Glomerular endothelial cell (primary cell): ENCODE measurements around the gene SOHLH2. TPM values are rescaled to one million over a fixed set of nuclear protein-coding genes. Genes with fewer than 3 reads are reported as not detected.

Source experiments
- DNase-seq: peaks from one replicate; pipeline ENCODE4 v3.0.0-alpha.2; 2011; ENCODE audit warnings: low read depth, low spot score; ENCODE audit errors: extremely low read depth
- total RNA-seq: library from RNA; depleted of rRNA; stranded (reverse); fragments of >200 nt; gene quantifications from 2 replicates; pipeline ENCODE4 v1.2.3, GENCODE V29; 2015

The SOHLH2 gene, protein sequence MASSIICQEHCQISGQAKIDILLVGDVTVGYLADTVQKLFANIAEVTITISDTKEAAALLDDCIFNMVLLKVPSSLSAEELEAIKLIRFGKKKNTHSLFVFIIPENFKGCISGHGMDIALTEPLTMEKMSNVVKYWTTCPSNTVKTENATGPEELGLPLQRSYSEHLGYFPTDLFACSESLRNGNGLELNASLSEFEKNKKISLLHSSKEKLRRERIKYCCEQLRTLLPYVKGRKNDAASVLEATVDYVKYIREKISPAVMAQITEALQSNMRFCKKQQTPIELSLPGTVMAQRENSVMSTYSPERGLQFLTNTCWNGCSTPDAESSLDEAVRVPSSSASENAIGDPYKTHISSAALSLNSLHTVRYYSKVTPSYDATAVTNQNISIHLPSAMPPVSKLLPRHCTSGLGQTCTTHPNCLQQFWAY
- 0.64 TPM in 1 of 2 replicates, not detected in the other for total RNA-seq

DNA sequence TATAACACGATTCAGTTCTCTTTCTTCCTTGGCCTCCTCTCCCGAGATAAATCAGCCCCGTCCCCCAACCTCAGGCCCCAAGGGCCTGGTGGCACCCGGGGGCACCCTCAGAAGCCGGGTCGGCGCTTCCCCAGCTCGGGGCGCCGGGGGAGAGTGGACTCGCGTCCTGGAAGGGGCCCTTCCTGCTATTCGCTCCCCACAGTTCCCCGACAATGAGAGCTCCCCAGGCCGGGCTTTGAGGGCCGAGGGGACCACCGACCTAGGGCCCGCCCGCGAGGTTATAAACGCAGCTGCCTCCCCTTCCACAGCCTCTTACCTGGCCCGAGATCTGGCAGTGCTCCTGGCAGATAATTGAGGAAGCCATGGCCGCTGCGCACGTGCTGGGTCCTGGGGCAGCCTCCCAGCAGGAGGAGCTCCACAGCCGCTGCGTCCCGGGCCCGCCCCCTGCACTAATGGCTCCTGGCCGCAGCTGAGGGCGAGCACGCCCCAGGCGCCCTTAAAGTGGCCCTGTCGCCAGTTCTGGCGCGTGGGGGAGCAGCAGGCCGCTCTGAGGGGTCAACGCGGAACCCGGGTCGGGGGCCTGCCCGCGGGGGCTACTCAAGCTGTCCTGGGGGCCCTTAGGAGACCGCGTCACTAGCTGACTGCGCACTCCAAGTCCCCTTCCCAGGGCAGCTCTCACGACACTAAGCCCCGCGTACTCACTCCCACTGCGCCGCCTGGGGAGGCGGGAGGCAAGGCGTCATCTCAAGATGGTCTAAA lies at the start of gene SOHLH2:
Gene SOHLH2, minus strand, starts transcription at position 394 of the 759 bp plus-strand sequence. Its CDS starts 30 bp downstream, at position 364.
- no peak for DNase-seq

DNA sequence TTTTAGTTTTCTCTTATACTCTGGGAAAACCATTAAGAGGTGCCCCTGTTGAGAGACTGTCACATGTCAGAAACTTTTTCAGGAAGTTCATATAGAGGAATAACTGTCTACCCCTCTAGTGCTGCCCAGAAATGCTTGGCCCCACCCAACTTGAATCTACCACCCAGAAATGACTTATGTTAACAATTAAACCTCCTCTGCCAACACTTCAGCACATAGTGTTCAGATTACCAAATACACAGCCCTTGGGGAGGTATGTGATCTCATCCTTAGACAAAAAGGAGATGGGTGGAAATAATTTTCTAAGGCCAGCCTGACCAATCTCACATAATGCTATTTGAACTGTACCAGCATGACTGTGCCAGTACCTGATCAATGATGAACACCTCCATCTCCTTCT lies 47.6 kb upstream of the SOHLH2 start:
- DNase-seq: no peak

DNA sequence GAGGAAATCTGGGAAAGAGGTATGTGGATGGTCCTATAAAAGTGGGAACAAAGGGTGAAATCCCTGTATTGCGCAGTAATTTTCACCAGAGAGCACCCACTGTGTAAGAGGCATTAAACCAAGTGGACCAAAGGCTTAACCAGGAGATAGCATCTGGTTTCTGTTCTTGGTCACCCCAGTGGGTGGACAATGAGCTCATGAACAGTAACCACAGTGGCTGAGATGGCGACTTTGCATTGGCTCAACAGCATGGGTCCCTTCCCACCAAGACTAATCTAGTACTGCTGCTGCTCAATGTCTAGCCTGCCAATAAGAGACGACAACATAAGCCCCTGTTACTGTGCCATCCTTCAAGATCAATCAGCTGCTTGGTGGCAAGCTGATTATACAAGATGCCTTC lies 46.7 kb upstream of the SOHLH2 start:
- DNase-seq: no peak

DNA sequence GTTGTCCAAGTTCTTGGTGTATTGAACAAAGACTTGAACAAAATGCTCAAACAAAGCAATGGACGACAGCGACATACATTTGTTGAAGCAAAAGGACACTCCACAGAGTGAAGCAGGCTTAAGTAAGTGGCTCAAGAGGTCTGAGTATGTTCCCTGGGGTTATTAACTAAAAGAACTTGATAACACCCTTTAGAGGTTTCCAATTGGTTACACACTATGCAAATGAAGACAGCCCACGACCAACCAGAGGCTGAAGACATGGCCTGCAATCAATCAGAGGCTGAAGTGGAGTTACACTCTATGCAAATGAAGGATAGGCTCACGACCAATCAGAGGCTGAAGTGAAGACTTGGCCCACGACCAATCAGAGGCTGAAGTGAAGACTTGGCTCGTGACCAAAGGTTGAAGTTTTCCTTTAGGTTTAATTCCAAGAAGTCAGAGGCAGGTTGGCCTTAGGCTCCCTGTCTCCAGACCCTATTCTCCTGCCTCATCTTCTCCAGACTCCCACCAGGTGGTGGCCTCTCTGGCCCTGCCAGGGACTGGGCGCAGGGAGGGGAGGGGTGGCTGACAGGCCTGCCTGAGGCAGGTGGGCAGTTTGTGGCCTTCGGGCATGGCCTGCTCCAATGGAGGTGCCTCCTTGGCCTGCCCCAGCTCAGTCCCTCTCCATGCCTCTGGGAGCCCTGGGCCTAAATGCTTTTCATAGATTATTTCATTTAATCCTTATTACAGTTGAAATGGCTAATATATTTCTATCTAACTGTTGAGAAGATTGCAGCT lies 45.2 kb upstream of the SOHLH2 start:
- no peak for DNase-seq

DNA sequence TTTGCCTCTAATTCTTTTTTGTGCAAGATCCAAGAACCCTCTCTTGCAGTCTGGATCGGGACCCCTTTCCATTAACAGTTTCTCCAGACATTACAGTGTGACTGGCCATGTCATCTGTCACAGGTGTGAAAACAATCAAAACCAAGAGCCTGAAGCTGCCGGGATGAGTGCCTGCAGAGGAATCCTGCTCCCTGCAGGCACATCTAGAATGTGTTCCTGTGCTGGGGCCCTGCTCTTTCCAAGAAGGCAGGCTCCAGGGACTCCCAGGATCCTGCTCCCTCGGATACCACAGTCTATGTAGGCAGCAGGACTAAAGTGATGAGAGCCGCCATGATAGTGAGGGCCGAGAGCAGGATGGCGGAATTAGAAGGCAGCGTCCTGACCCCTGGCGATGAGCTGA lies 44.5 kb upstream of the SOHLH2 start:
- no peak for DNase-seq

DNA sequence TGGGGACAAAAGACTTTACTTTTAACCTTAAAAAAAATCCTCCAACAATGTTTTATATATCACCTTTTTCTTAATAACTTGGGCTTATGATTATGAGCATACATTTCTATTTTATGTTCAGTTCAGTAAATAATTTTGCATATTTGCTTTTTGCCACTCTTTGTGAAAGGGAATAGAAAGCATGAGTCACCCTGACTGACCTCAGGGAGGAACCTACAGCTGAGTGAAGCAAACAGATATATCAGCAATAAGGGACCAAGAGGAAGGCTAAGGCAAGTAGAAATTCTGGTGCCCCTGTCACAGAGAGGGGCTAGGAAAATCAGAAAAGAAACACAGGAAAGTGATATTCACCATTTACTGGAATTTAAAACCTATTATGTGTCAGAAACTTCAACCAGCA lies 37.2 kb upstream of the SOHLH2 start:
- DNase-seq: no peak

DNA sequence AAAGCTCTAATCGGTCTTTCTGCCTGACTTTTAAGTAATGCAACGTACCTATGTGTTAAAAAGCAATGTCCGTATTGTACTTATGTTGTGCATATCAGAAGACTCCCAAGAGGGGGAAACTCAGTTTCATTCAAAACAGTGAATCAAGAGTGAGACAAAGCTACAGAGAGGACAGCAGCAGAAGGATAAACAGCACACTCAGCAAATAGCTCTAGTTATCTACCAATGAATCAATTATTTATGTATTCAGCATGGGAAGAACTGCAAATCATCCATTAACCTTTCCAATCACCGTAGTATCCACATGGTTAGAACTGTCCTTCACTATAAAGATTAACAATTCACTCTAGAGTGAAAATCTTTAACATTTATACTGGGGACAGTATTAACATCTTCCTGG lies 36.7 kb upstream of the SOHLH2 start:
- no peak for DNase-seq

DNA sequence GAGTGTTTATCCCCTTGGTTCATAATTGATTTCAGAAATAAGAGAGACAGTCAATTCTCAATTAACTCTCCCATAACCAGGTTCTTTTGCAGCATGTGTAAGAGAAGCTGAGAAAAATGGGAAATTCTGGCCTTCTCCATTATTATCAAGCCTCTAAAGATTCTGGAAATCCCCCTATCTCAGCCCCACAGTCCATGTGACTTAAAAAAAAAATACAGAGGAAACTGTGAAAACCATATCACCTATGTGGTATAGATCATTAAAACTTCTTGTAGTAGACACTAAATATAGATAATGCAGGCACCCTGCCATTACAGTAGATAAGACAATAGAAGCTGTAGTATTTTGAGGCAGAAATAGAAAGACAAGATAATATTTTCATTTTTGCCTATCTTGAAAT lies 34.3 kb upstream of the SOHLH2 start:
- no peak for DNase-seq

DNA sequence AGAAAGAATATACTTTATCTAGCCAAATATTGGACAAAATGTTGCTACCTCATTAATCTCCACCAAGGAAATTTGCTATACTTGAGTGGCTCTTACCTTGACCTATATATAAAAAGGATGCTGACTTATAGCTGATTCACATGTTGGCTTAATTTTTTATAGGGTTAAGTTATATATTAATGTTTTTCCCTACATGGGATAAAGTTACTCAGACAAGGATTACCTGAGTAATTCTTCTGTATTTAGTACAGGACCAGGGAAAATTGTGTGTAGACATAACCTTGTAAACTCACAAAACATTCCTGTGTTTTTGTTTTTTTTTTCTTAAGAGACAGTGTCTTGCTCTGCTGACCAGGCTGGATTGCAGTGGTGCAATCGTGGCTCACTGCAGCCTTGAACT lies 30.6 kb upstream of the SOHLH2 start:
- no peak for DNase-seq

DNA sequence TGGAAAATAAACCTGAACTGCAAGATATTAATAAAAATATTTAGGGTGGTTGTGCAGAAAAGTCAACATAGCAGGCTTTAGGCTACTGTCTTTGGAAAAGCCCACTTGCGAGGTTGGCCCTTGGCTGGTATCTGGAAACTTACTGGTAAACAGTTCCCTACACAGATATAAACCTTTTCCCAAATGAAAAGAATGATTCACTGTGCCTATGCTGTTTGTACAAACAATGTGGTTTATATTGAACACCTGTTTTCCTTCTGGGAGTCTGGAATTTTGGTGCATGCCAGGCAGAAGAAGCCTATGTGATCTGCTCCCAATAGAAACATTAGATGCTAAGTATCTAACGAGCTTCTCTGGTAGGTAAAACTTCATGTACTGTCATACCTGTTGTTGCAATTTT lies 29.7 kb upstream of the SOHLH2 start:
- no peak for DNase-seq

DNA sequence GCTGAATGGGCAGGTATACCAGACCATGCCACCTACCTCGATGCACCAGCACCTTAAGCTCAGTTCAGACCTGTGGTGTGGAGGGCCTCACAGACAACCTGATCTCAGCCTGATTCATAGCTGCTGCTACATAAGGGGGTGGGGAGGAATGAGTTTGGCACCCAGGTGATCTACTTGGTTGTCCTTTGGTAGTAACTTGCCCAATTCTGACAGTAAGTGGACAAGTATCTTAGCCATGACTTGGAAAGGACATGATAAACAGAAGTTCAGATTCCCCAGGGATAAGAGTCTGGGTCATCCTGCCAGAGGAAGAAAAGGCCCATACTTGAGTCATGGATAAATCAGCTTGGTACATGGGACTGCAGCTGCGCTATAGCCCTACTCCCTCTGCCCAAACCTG lies 28.4 kb upstream of the SOHLH2 start:
- DNase-seq: no peak

DNA sequence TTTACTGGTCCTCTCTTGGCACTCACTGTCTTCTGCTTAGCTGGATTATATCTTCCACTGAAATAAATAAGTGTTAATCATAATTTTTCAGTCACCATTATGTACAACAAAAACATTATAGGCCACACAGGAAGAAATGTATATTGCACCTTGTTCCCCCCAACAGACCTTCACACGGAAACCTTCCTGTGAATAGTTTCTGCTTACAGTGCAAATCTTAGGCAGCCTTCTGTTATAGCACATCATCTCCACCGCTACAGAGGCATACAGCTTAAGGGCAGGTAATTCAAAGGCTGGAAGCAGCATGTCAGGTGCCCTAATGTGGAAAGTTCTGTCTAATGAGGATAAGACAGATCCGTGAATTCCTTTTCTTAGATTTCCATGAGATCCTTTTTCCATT lies 16.9 kb upstream of the SOHLH2 start:
- DNase-seq: no peak

DNA sequence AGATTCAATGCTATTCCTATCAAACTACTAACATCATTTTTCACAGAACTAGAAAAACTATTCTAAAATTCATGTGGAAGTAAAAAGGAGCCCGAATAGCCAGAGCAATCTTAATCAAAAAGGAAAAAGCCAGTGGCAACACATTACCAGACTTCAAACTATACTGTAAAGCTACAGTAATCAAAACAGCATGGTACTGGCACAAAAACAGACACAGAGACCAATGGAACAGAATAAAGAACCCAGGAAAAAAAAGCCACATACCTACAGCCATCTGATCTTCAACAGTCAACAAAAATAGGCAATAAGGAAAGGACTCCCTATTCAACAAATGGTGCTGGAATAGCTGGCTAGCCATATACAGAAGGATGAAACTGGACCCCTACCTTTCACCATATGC lies 10.4 kb upstream of the SOHLH2 start:
- no peak for DNase-seq

DNA sequence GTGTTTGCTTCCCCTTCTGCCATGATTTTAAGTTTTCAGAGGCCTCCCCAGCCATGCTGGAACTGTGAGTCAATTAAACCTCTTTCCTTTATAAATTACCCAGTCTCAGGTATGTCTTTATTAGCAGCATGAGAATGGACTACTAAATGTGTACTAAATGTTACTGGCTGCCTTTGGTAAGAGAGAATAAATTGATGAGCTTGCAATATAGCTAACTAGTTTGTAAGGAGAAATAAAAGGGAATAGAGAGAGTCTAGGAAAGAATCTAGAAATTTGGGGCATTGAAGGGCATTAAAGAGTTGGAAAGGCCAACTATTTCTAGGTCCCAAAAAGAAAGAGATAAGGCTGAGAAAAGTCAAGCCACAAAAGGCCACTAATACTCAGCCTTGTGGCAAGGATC lies 5.5 kb upstream of the SOHLH2 start:
- no peak for DNase-seq

DNA sequence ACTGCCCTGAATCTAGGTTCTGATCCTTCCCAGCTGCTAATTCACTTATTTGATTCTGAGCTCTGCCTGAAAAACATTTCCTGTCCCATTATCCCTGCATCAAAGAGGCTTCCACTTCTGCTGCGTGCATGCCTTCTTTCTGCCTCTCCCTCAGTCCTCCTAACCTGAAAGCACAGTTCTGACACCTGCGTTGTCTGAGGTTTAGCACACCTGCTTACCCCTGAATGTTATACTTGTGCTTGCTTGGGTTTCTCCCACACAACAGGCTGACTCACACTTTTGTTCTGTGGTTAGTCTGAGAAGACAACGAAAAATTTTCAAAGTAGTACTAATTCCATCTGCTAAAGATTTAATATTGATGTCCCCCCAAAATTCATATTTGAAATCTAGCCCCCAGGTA lies 3.1 kb upstream of the SOHLH2 start:
- no peak for DNase-seq

DNA sequence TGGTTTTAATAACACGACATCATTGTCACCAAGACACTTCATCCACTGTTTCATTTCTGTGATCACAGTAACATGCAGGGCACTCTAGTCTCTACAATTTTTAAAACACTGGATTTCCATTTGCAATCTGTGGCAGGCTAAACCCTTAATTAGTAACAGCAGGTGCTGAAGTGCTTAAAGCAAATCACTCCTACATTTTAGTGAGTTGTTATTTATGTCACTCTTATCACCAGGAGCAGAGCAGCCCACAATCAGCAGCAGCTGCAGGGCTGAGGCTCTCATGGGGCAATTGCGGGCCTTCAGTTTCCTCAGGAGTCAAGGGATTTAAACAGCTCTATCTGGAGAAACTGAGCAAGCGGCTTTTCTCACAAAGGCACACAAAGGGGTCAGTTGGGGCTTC lies 1.6 kb downstream of the SOHLH2 start:
- DNase-seq: no peak

DNA sequence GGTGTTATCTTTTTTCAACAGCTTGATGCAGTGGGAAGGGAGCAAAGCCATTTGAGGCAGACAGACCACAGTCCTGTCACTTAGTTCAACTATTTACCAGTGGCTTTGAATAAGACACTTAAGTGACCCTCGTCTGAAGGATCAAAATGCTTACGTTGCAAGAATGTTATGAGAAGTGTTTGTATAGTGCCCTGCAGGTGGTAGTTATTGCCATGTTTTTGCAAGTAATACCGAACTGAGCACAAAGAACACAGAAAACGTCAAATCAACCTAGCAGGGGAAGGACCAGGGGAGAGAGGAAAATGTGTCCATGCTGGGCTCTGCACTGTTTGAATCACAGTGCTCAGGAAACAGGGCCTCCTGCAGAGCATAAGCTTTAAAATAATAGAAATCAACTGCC lies 2.8 kb downstream of the SOHLH2 start:
- no peak for DNase-seq

DNA sequence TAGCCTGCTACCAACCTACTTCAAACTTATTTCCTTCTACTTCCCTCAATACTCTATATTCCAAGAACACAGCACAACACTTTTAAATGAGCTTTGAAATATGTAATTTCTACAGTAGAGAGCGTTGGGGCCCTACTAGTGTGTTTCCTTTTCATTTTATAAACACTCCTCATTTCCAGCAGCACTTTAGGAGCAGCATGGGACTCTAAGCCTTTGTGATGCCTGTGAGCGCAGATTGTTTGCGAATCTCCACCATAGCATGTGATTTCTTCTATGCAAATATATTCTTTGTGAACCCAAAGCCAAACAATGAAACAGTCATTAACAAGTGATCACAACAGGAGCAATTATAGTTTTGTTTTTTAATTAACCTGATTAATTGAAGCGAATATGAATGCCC lies 3.6 kb downstream of the SOHLH2 start:
- no peak for DNase-seq

DNA sequence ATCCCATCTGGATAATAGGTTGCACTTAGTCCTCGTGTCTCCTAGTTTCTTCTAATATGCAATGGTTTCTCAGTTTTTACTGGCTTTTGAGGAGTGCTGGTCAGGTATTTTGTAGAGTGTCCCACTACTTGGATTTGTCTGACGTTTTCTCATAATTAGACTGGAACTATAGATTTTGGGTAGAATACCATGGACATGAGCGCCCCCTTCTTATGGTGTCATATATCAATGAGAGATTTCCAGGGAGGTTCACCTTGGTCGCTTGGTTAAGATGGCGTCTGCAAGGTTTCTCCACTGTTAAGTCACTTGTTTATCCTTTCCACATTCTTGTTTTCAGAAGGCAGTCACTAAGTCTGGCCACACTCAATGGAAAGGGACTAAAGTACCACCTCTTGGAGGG lies 6.7 kb downstream of the SOHLH2 start:
- DNase-seq: no peak

DNA sequence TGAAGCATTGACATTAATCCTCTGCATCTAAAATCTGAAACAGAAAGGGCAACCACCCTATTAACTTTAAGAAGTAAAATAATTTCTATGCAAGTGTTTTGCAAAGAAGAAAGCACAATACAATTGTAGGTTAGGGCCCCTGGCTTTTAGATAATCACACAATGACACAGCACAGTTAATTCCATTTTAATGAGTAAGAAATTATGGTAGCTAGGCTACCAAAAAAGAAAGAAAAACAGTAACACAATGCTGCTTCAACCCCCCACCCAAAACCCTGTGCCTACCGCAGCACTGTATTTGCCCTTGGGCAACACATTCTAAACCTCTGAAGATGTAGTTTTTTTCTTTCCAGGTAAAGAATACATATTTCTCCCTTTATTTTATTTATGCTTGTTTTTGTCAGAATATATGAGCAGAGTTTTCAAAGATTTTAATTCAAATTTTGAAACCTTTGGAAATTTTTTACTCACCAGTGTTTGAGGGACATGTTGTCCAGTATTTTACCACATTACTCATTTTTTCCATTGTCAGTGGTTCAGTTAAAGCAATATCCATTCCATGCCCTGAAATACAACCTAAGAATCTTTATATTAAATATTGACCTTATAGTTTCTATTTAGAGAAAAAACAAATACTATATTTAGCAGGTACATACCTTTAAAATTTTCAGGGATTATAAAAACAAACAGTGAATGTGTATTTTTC lies 21.1 kb downstream of the SOHLH2 start:
- no peak for DNase-seq

DNA sequence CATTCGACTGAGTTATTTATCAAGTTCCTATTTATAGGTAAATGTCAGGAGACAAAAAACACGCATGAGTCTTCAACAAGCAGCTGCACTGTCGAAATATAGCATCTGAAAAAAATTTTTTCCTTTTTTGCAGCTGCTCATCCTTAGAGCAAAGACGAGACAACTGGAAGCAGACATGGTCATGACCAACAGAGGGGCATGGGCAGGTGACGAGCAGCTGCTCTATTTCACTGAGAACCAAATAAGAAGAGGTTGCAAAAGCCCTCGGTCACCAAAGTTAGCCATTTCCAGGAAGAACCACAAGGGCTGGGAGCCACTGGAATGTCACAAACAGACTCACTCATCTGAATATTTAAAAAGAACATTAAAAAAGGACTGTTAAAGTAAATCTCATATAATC lies 22.2 kb downstream of the SOHLH2 start:
- no peak for DNase-seq
